KOPT-K1 (cell line): ENCODE data around the gene CYB5B.

Experiments
- H3K27ac ChIP-seq: fragments of 200-600 bp; sonication (generic); 2 replicates; pipeline ENCODE4 v1.5.1; 2016; ENCODE audit warnings: antibody characterized with exemption, mild to moderate bottlenecking, low read depth, low read length; ENCODE audit not compliant: poor library complexity, severe bottlenecking
- H3K36me3 ChIP-seq: fragments of 200-600 bp; sonication (generic); 2 replicates; pipeline ENCODE4 v1.5.1; 2017; ENCODE audit warnings: antibody characterized with exemption, mild to moderate bottlenecking, low read length, moderate library complexity; ENCODE audit not compliant: insufficient read depth
- H3K9me3 ChIP-seq: fragments of 200-600 bp; sonication (generic); 2 replicates; pipeline ENCODE4 v1.5.1; 2017; ENCODE audit warnings: antibody characterized with exemption, low read length, mild to moderate bottlenecking; ENCODE audit not compliant: insufficient read depth, poor library complexity, severe bottlenecking

Gene CYB5B

GRCh38 chr16:69482410-69482991 lies 58.1 kb downstream of the CYB5B start:
- H3K27ac ChIP-seq, result no peak overlapping the region

DNA sequence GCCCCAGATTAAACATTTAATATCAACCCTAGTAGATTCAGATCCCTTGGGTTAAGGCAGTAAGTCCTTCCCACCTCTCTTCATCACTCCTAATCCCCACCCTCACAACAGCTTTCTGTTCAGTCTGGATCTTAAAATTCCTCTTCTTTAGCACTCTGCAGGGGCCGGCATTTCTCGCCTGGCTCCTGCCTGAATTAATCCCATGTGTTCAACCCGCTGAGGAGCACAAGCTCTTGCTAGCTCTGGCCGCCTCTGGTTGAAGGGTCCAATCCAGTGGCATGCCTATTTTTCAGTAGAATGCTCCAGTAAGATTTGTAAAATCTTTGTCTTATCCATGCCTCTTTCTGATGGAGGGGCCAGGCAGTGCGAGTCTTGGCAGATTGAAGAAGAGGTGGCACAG lies 59.2 kb downstream of the CYB5B start:
- Histone ChIP-seq H3K36me3 (no peaks in the 10 kb centered on the region), H3K9me3 (no peaks in the 10 kb centered on the region), H3K27ac (no peak overlapping the region)

More at GRCh38 chr16:69482410-69482991, 58.1 kb downstream of the CYB5B start:
- no peaks in the 10 kb centered on the region for H3K36me3 ChIP-seq
- no peaks in the 10 kb centered on the region for H3K9me3 ChIP-seq

DNA sequence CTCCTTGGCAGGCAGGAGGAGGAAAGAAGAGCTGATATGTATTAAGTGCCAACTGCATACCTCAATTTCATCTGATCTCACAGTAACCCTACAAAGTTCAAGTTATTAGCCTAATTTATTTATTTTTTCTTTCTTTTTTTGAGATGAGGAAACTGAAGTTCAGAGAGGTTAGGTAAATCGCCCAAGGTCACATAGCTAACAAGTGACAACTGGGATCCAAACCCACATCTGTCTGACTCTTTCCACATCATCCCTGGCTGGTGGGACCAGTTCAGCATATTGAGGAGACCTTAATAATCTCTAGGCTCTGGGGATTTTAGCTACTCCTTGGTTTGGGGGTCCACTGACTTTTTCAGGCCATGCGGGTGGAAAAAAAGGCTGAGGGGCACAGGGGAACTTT lies 60.9 kb downstream of the CYB5B start:
- Histone ChIP-seq H3K36me3 (no peaks in the 10 kb centered on the region), H3K9me3 (no peaks in the 10 kb centered on the region), H3K27ac (no peak overlapping the region)

DNA sequence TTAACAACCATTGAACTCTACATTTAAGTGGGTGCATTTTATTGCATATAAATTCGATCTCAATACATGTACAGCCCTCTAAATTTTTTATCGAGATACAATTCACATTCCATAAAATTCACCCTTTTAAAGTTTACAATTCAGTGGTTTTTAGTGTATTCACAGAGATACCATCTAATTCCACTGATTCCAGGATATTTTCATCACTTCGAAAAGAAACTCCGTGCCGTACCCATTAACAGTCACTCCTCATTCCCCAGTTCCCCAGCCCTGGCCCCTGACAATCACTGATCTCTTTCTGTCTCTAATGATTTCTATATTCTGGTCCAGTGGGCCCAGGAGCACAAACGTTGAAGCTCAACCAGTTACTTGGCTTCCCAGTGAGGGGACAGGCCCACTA lies 61.4 kb downstream of the CYB5B start:
- Histone ChIP-seq H3K9me3 (no peaks in the 10 kb centered on the region), H3K27ac (no peak overlapping the region), H3K36me3 (no peaks in the 10 kb centered on the region)

- no peaks in the 10 kb centered on the region for H3K36me3 ChIP-seq
- H3K9me3 ChIP-seq, result no peaks in the 10 kb centered on the region
- H3K27ac ChIP-seq, result no peak overlapping the region
These were observed 61.9 kb downstream of the CYB5B start for GRCh38 chr16:69486272-69486671.

DNA sequence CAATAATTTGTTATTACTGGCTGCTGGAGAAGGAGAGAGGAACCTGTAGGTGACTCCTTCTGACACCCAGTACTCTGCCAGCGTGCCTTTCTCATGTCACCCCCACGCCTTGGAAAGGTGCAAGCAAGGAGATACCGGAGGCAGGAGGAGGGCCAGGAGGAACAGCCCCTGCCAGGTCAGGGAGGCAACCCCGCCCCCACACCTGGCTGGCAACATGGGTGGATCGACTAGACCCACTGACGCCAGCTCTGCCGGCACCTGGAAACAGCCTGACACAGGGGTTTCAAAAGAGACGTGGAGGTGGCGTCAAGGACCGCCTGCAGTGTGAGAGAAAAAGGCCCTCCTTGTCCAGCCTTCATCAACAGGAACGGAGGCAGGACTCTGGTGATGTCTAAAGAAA lies 62.3 kb downstream of the CYB5B start:
- no peak overlapping the region for H3K27ac ChIP-seq

DNA sequence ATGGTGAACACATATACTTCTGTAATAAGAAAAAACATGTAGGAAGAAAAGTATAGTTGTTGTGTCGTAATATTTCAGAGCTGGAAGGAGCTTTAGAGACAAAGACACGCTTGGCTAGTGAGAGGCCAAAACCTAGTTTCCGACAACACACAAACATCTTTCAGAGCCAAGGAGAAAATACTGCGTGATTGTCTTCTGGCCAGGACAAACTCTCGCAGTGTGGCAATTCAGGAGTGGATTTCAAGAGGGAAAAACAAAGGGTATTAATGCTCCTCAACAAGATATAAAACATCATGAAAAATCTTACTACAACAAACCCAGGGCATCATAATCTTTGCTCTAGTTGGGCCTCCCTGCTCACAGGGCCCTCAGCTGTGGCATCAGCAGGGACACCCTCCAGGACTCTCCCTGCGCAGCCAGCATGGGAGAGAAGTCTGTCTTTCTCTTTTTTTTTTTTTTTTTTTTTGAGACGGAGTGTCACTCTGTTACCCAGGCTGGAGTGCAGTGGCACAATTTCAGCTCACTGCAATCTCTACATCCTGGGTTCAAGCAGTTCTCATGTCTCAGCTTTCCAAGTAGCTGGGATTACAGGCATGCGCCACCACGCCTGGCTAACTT lies 66.4 kb downstream of the CYB5B start:
- no peaks in the 10 kb centered on the region for H3K9me3 ChIP-seq
- H3K36me3 ChIP-seq, result no peaks in the 10 kb centered on the region
- no peak overlapping the region for H3K27ac ChIP-seq

More for the DNA sequence above, 62.3 kb downstream of the CYB5B start:
- Histone ChIP-seq H3K36me3 (no peaks in the 10 kb centered on the region), H3K9me3 (no peaks in the 10 kb centered on the region)

DNA sequence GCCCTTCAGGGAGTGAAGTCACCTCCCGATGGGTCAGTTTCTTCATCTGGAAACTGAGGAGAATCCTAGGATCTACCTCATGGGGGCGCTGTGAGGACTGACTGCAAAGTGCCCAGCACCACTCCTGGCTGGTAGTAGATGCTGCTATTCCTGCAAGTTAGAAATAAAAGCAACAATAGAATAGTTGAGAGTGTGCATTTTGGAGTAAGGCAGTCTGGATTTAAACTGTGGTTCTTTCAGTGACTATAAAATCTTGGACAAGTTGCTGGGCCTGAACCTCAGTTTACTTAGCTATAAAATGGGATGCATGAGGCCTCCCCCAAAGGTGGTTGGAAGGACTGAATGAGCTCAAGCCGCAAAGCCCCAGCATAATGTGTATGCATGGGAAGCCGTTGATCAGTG lies 70.6 kb downstream of the CYB5B start:
- Histone ChIP-seq H3K9me3 (no peaks in the 10 kb centered on the region), H3K36me3 (no peaks in the 10 kb centered on the region), H3K27ac (no peak overlapping the region)

GRCh38 chr16:69495821-69496220 lies 71.4 kb downstream of the CYB5B start:
- H3K27ac ChIP-seq, result no peak overlapping the region
- H3K9me3 ChIP-seq, result no peaks in the 10 kb centered on the region
- H3K36me3 ChIP-seq, result no peaks in the 10 kb centered on the region

- no peaks in the 10 kb centered on the region for H3K9me3 ChIP-seq
- H3K36me3 ChIP-seq, result no peaks in the 10 kb centered on the region
- no peak overlapping the region for H3K27ac ChIP-seq
These were observed 72.0 kb downstream of the CYB5B start for GRCh38 chr16:69496376-69496775.

- Histone ChIP-seq H3K9me3 (no peaks in the 10 kb centered on the region), H3K27ac (no peak overlapping the region), H3K36me3 (no peaks in the 10 kb centered on the region)
These were observed 72.5 kb downstream of the CYB5B start for GRCh38 chr16:69496896-69497295.

- Histone ChIP-seq H3K27ac (no peak overlapping the region), H3K36me3 (no peaks in the 10 kb centered on the region), H3K9me3 (no peaks in the 10 kb centered on the region)
These were observed 73.6 kb downstream of the CYB5B start for GRCh38 chr16:69497876-69498596.

- no peaks in the 10 kb centered on the region for H3K36me3 ChIP-seq
These were observed 74.5 kb downstream of the CYB5B start for GRCh38 chr16:69498926-69499325.

DNA sequence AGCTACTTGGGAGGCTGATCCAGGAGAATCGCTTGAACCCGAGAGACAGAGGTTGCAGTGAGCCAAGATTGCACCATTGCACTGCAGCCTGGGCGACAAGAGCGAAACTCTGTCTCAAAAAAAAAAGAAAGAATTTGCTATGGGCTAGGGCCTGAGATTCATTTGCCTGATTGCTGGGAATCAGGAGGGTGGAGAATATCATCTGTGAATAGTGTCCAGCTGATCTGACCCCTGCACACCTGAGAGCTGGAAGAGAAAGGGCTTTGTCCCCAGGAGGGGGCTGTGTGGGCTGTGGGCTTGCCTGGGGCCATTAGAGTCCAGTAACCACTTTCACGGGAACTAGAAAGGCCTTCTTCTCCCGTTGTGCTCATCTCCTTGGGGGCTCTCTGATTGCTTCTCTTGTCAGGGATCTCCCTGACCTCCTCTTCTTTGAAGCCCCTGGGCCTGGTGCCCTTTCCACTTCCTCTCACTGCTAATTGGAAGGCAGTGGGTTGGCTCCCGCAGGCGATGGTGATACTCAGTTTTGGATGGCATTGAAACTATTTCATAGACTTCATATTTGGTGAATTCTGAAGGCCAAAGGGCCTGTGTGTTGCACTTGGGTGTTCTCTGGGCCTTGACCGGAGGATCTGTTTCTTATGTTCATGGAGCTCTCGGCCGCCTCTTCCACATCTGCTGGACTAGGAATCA lies 75.3 kb downstream of the CYB5B start:
- no peak overlapping the region for H3K27ac ChIP-seq
- no peaks in the 10 kb centered on the region for H3K9me3 ChIP-seq
- no peaks in the 10 kb centered on the region for H3K36me3 ChIP-seq

More at GRCh38 chr16:69498926-69499325, 74.5 kb downstream of the CYB5B start:
- Histone ChIP-seq H3K9me3 (no peaks in the 10 kb centered on the region), H3K27ac (no peak overlapping the region)

DNA sequence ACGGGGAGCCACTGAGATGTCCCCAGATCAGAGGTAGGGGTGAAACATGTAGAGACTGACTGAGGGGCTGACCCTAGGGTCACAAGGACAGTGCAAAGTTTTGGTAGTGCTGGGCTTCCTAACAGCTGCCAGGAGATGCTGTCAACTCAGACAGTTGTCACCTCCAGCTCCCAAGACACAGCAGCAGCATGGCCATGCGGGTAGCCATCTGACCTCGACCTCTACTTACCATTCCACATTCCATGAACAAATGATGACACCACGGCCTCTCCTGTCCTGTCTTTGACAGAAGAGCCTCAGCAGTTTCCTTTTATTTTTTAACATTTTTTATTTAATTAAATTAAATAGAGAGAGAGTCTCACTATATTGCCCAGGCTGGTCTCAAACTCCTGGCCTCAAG lies 76.1 kb downstream of the CYB5B start:
- Histone ChIP-seq H3K36me3 (no peaks in the 10 kb centered on the region), H3K9me3 (no peaks in the 10 kb centered on the region), H3K27ac (no peak overlapping the region)
